Esophagus squamous epithelium (tissue), 4 donors: ENCODE results near the gene SMARCE1.

Experiments
- POLR2A ChIP-seq, 4 donors: fragments of 450-650 bp; IDR thresholded peaks; one replicate each; pipeline ENCODE4 v1.6.1; 2017; ENCODE audit warnings: antibody characterized with exemption in 4 of 4, mild to moderate bottlenecking in 4 of 4, moderate library complexity in 3 of 4
- TF ChIP-seq, protein P1 (sequence below), 6 experiments: fragments of 450-650 bp in 4 of 6; fragments of 200-600 bp in 2 of 6; sonication (generic) in 2 of 6; IDR thresholded peaks; one replicate each; pipeline ENCODE4 v1.5.1; 2016 to 2019; ENCODE audit warnings: antibody characterized with exemption in 6 of 6, mild to moderate bottlenecking in 4 of 6, moderate library complexity in 4 of 6

DNA sequence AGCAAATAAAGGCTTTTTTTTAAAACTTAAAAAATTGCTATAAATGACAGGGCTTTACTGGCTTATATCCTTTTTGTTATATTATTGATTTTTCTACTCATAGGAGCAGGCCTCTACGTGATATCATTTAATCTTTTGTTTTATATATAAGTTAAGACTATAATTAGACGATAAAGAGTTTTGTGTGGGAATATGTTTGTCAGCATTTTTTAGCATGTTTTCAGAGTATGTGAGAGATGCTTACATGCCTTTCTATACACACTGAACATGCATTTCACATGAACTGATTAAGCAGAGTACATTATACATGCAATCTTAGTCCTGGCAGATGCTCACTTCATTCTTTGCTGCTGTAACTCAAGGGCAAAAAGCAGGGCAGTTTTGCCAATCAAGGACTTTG is 25.0 kb upstream of the SMARCE1 start:
- TF ChIP-seq POLR2A (IDR thresholded peaks at IDR 0.05) = no peak
- TF ChIP-seq, protein P1, sequence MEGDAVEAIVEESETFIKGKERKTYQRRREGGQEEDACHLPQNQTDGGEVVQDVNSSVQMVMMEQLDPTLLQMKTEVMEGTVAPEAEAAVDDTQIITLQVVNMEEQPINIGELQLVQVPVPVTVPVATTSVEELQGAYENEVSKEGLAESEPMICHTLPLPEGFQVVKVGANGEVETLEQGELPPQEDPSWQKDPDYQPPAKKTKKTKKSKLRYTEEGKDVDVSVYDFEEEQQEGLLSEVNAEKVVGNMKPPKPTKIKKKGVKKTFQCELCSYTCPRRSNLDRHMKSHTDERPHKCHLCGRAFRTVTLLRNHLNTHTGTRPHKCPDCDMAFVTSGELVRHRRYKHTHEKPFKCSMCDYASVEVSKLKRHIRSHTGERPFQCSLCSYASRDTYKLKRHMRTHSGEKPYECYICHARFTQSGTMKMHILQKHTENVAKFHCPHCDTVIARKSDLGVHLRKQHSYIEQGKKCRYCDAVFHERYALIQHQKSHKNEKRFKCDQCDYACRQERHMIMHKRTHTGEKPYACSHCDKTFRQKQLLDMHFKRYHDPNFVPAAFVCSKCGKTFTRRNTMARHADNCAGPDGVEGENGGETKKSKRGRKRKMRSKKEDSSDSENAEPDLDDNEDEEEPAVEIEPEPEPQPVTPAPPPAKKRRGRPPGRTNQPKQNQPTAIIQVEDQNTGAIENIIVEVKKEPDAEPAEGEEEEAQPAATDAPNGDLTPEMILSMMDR (IDR thresholded peaks at IDR 0.05) = no peak
